B cell (primary cell): Measurements from ENCODE around the gene HSPE1. TPM values are rescaled to one million over a fixed set of nuclear protein-coding genes. Genes with fewer than 3 reads are reported as not detected.

Experiments
- ATAC-seq: fragments of 200-7000 bp; cut with Tn5 transposase; one replicate; pipeline ENCODE4 v1.10.0; 2021; ENCODE audit warnings: low read depth, mild to moderate bottlenecking, moderate number of reproducible peaks, moderate library complexity
- CTCF ChIA-PET: fragments of 350-600 bp; sonication (Branson Sonifier 250); formaldehyde crosslinking; loops from one replicate; lab custom pipeline; 2021; ENCODE audit warnings: antibody characterized with exemption, inconsistent platforms; lab: Charles Lee
- POLR2A ChIA-PET: fragments of 350-600 bp; sonication (Branson Sonifier 250); formaldehyde crosslinking; loops from one replicate; lab custom pipeline; 2021; ENCODE audit warnings: antibody characterized with exemption; lab: Charles Lee
- DNase-seq: peaks from one replicate; pipeline ENCODE4 v3.0.0; 2013
- H2AFZ ChIP-seq: 2 replicates; pipeline ENCODE4 v1.6.1; 2012; ENCODE audit warnings: mild to moderate bottlenecking, low read depth, low read length; ENCODE audit not compliant: insufficient read depth, poor library complexity, severe bottlenecking
- H3K27ac ChIP-seq, 2 donors: 1 replicate in 1 of 2; 2 replicates in 1 of 2; pipeline ENCODE4 v1.5.1; 2012 to 2013; ENCODE audit warnings: low read length in 2 of 2, mild to moderate bottlenecking in 2 of 2, moderate library complexity in 1 of 2
- H3K27me3 ChIP-seq, 4 experiments: fragments of 200-600 bp in 1 of 4; sonication (generic) in 1 of 4; replicated peaks in 1 of 4; 1 replicate in 2 of 4; 2 replicates in 2 of 4; pipeline versions ENCODE4 v1.6.1 to v1.7.0; 2013 to 2016; ENCODE audit warnings: low read length in 3 of 4, mild to moderate bottlenecking in 2 of 4, mixed read lengths in 1 of 4, moderate library complexity in 1 of 4; ENCODE audit not compliant: insufficient read depth in 4 of 4, control insufficient read depth in 3 of 4; ENCODE audit errors: control extremely low read depth in 1 of 4
- H3K36me3 ChIP-seq, 2 experiments: replicated peaks in 1 of 2; 1 replicate in 1 of 2; 2 replicates in 1 of 2; pipeline versions ENCODE4 v1.6.1 to v1.7.1; 2013; ENCODE audit warnings: low read length in 1 of 2; ENCODE audit not compliant: insufficient read depth in 2 of 2, control insufficient read depth in 1 of 2; ENCODE audit errors: control extremely low read depth in 1 of 2, extremely low read depth in 1 of 2
- H3K4me1 ChIP-seq, 2 donors: fragments of 200-600 bp in 1 of 2; sonication (generic) in 1 of 2; 1 replicate in 1 of 2; 2 replicates in 1 of 2; pipeline versions ENCODE4 v1.5.1 to v1.6.1; 2013 to 2017; ENCODE audit warnings: low read length in 2 of 2; ENCODE audit not compliant: control insufficient read depth in 2 of 2, insufficient read depth in 2 of 2
- H3K4me2 ChIP-seq: replicated peaks from 2 replicates; pipeline ENCODE3; 2012; ENCODE audit warnings: mild to moderate bottlenecking, low read depth, low read length; ENCODE audit not compliant: poor library complexity, severe bottlenecking
- H3K4me3 ChIP-seq, 5 experiments: fragments of 200-600 bp in 1 of 5; sonication (generic) in 1 of 5; 1 replicate in 3 of 5; 2 replicates in 2 of 5; pipeline versions ENCODE4 v1.5.1 to v1.7.0; 2011 to 2016; ENCODE audit warnings: low read length in 4 of 5, mild to moderate bottlenecking in 4 of 5, low read depth in 2 of 5, control low read depth in 1 of 5, moderate library complexity in 1 of 5; ENCODE audit not compliant: insufficient read depth in 1 of 5; ENCODE audit errors: control extremely low read depth in 1 of 5, extremely low read depth in 1 of 5
- H3K79me2 ChIP-seq: fragments of 200-600 bp; sonication (generic); one replicate; pipeline ENCODE4 v1.6.0; 2016; ENCODE audit warnings: low read length; ENCODE audit not compliant: control insufficient read depth, insufficient read depth
- H3K9ac ChIP-seq: fragments of 200-600 bp; sonication (generic); 2 replicates; pipeline ENCODE4 v1.6.1; 2017; ENCODE audit warnings: mild to moderate bottlenecking, low read length, moderate library complexity
- H3K9me3 ChIP-seq, 3 donors: one replicate each; pipeline versions ENCODE4 v1.6.1 to v1.7.1; 2013; ENCODE audit warnings: low read length in 2 of 3; ENCODE audit not compliant: control insufficient read depth in 2 of 3, insufficient read depth in 1 of 3; ENCODE audit errors: control extremely low read depth in 1 of 3
- H4K20me1 ChIP-seq: 2 replicates; pipeline ENCODE4 v1.6.0; 2012; ENCODE audit warnings: mild to moderate bottlenecking, low read length; ENCODE audit not compliant: insufficient read depth, control insufficient read depth, poor library complexity, severe bottlenecking
- H3K27ac Mint-ChIP-seq: one replicate; pipeline ENCODE4 v1.8.0; 2021; ENCODE audit warnings: mixed read lengths
- H3K27me3 Mint-ChIP-seq: one replicate; pipeline ENCODE4 v1.8.0; 2021; ENCODE audit warnings: mixed read lengths
- H3K4me1 Mint-ChIP-seq: one replicate; pipeline ENCODE4 v1.8.0; 2021; ENCODE audit warnings: mixed read lengths
- H3K4me3 Mint-ChIP-seq: one replicate; pipeline ENCODE4 v1.8.0; 2021; ENCODE audit warnings: mixed read lengths
- H3K9me3 Mint-ChIP-seq: one replicate; pipeline ENCODE4 v1.8.0; 2022; ENCODE audit warnings: mixed read lengths; ENCODE audit not compliant: insufficient read depth
- CTCF ChIP-seq: fragments of 200-600 bp; IDR thresholded peaks from one replicate; pipeline ENCODE4 v1.8.0; 2022; ENCODE audit warnings: antibody characterized with exemption, mild to moderate bottlenecking
- EZH2 ChIP-seq: IDR thresholded peaks from 2 replicates; pipeline ENCODE4 v1.6.1; 2012; ENCODE audit warnings: borderline replicate concordance, low read depth, mild to moderate bottlenecking, moderate library complexity, low read length; ENCODE audit not compliant: insufficient read depth, poor library complexity, severe bottlenecking
- WGBS: methylation state at CpG from one replicate; pipeline ENCODE4 v1.1.5; 2013; ENCODE audit warnings: missing lambda C conversion rate; ENCODE audit not compliant: insufficient coverage; 5-methylcytosine and 5-hydroxymethylcytosine counted together
- intact Hi-C: fragments of 100-400 bp; cut with micrococcal nuclease; formaldehyde crosslinking; loops from one replicate; pipeline ENCODE4 v1.10.0; 2022
- polyA plus RNA-seq: library from polyadenylated mRNA; depleted of rRNA; stranded (reverse); fragments of >200 nt; gene quantifications from 2 replicates; pipeline ENCODE4 v1.2.3, GENCODE V29; 2012
- total RNA-seq, 2 donors: library from RNA; stranded (reverse); fragments of 120-200 nt in 1 of 2; gene quantifications; 1 replicate in 1 of 2; 2 replicates in 1 of 2; pipeline versions ENCODE4 v1.2.3 to v1.2.4, GENCODE V29; 2013 to 2022

The HSPE1 gene
- total and polyA plus RNA-seq, 2 donors (not counting 1 experiment from before 2014, with no cell fraction given): 46.2 to 49.8 TPM

GRCh38 chr2:197502685-197503084, 2.5 kb downstream of the HSPE1 start:
- Histone ChIP-seq H3K36me3 (peaks cover 0 to 18% of the 10 kb centered on the region in 2 experiments), H3K9me3 (no peaks in the 10 kb centered on the region), H3K27ac (peak overlapping the region in 1 of 2 donors; percentile 85), H3K27me3 (no peaks in the 10 kb centered on the region), H3K4me2 (peak overlapping the region; percentile 93), H2AFZ (no peak overlapping the region), H3K9ac (no peak overlapping the region), H3K4me1 (peaks cover 25 to 27% of the 10 kb centered on the region in 2 donors), H3K79me2 (peaks cover 75% of the 10 kb centered on the region), H3K4me3 (no peak overlapping the region), H4K20me1 (peaks cover 12% of the 10 kb centered on the region)
- ChIA-PET POLR2A (interaction anchor here (0.9 to 4.5 kb wide), 2 partner anchors 13 to 50 kb away, joined by 3 to 62 read pairs; partner anchors contain the start of genes COQ10B and MOB4), CTCF (interaction anchor here (1.6 kb wide), 1 partner anchor 14 kb away, joined by 5 read pairs; the partner anchor contains the start of gene MOB4)
- ATAC-seq (no peak), DNase-seq (no peak)
- H3K9me3 Mint-ChIP-seq: no peaks in the 10 kb centered on the region
- H3K4me3 Mint-ChIP-seq: no peak overlapping the region
- intact Hi-C loops: no loop called here
- peaks cover 32% of the 10 kb centered on the region for H3K4me1 Mint-ChIP-seq
- H3K27me3 Mint-ChIP-seq: no peaks in the 10 kb centered on the region
- no peak overlapping the region for H3K27ac Mint-ChIP-seq
- TF ChIP-seq CTCF (no peak), EZH2 (no peak)
- WGBS: no CpG with 5 or more reads among the region's 4 CpGs

- Mint-ChIP-seq H3K4me3 (no peak overlapping the region), H3K4me1 (peaks cover 22% of the 10 kb centered on the region), H3K27ac (no peak overlapping the region), H3K9me3 (no peaks in the 10 kb centered on the region), H3K27me3 (no peaks in the 10 kb centered on the region)
- no peak overlapping the region for H3K4me3 ChIP-seq
- peaks cover 0 to 15% of the 10 kb centered on the region in 2 experiments for H3K36me3 ChIP-seq
- TF ChIP-seq CTCF (no peak), EZH2 (no peak)
- ATAC-seq (no peak), DNase-seq (no peak)
- peaks cover 6% of the 10 kb centered on the region for H4K20me1 ChIP-seq
- peaks cover 79% of the 10 kb centered on the region for H3K79me2 ChIP-seq
- H3K4me2 ChIP-seq: no peak overlapping the region
- peak overlapping the region in 1 of 2 donors; percentile 29 for H3K27ac ChIP-seq
- H3K4me1 ChIP-seq: peaks cover 14 to 15% of the 10 kb centered on the region in 2 donors
- H3K9me3 ChIP-seq: no peaks in the 10 kb centered on the region
- CTCF ChIA-PET: no interaction called here
- intact Hi-C loops: no loop called here
- no peak overlapping the region for H2AFZ ChIP-seq
- POLR2A ChIA-PET: no interaction called here
- no peaks in the 10 kb centered on the region for H3K27me3 ChIP-seq
- no CpG with 5 or more reads among the region's 2 CpGs for WGBS
- no peak overlapping the region for H3K9ac ChIP-seq
Observed at GRCh38 chr2:197504000-197504399, 3.8 kb downstream of the HSPE1 start.
